ENCODE data around the gene CFAP70. TPM values are rescaled to one million over a fixed set of nuclear protein-coding genes. Genes with fewer than 3 reads are reported as not detected.

The CFAP70 gene
- total and polyA plus RNA-seq, 2 of the 8 experiments (the other 6 are each of a cell fraction or from before 2014, with no cell fraction given) = 0.21 to 0.30 TPM

DNA sequence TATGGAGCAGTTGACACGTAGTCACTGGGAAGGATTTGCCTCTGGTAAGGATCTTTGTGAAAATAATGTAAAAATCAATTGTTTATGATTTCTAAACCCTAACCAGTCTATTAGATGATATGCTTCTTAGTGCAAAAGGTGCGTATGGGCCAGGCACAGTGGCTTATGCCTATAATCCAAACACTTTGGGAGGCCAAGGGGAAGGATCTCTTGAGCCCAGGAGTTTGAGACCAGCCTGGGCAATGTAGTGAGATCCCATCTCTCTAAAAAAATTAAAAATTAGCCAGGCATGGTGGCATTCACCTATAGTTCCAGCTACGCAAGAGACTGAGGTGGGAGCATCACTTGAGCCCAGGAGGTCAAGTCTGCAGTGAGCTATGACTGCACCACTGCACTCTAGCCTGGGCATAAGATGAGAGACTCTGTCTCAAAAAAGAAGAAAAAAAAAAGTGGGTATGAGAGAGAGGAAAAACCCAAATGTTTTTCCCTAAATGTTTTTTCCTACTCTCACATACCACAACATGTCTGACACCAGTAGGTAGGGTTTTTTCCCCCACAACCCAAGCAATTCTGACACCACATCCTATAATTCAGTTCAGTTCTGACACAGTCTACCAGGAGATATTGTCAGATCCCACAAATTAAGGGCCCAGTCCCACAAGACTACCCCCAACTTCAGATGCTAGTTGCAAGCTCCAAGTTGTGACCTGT is 148.1 kb downstream of the CFAP70 start (continued):
- TF ChIP-seq RNF2 (IDR thresholded peaks at IDR 0.05; ENCODE audit: borderline replicate concordance, low read depth, low read length, missing control alignments, poor library complexity, severe bottlenecking) (no peak), CTBP2 (IDR thresholded peaks at IDR 0.05; ENCODE audit: borderline replicate concordance, insufficient read depth, insufficient read length, low read length) (no peak), SP1 (IDR thresholded peaks at IDR 0.05; ENCODE audit: low read depth, low read length) (no peak), ZNF274 (IDR thresholded peaks at IDR 0.05; ENCODE audit: borderline replicate concordance, extremely low read depth, low read length) (no peak), FOSL1 (IDR thresholded peaks at IDR 0.05; ENCODE audit: insufficient read depth, low read depth, low read length) (no peak), EZH2 (IDR thresholded peaks at IDR 0.05; ENCODE audit: low read depth, low read length, severe bottlenecking) (no peak)
- TF ChIP-seq, protein P1, sequence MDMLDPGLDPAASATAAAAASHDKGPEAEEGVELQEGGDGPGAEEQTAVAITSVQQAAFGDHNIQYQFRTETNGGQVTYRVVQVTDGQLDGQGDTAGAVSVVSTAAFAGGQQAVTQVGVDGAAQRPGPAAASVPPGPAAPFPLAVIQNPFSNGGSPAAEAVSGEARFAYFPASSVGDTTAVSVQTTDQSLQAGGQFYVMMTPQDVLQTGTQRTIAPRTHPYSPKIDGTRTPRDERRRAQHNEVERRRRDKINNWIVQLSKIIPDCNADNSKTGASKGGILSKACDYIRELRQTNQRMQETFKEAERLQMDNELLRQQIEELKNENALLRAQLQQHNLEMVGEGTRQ (IDR thresholded peaks at IDR 0.05; ENCODE audit: low read length) = no peak
